DMS114 treated with DMSO at 0.1 percent for 48 hours (cell line): Measurements from ENCODE around the gene DMWD.
"Not testable (repeated sequence)": the region's sequence is repeated elsewhere in the genome, so short reads cannot be mapped to it uniquely, and the experiment has no call there.

Experiments
- DNase-seq: peaks from one replicate; lab custom pipeline; 2025; ENCODE audit not compliant: unreplicated experiment; lab: John Stamatoyannopoulos, UW

DMWD gene

DNA sequence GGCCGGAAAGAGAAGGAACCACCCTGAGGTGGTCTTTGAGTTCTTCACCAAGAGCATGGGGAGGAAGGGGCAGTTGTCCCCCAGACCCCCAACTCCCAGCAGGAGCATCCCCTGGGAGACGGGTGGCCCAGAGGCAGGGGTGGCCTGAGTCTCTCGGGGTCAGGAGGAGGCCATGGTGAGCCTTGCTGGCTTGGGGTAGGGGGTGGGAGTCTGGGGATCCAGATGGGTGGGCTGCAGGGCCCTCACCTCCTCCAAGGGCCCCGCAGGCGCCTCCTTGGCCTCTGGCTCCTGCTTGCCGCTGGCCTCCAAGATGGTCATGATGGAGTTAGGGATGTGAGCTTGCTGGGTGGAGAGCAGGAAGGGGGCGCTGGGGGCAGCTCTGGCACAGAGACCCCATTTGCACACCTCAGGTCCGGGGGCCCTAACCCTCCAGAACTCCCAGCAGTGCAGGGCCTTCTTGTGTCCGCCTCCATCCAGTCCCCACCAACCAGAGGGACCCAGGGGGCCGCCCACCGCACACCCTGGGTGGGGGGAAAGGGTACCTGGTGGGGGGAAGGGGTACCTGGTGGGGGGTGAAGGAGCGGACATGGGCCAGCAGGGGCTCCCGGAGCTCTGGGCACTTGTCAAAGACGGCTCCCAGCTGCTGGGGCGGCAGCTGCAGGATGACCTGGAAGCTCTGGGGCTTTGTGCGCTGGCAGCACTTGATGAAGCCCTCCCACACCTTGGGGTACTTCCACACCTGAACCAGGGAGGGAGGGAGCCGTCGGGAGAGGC, 23.8 kb upstream of the DMWD start:
- no peak for DNase-seq

DNA sequence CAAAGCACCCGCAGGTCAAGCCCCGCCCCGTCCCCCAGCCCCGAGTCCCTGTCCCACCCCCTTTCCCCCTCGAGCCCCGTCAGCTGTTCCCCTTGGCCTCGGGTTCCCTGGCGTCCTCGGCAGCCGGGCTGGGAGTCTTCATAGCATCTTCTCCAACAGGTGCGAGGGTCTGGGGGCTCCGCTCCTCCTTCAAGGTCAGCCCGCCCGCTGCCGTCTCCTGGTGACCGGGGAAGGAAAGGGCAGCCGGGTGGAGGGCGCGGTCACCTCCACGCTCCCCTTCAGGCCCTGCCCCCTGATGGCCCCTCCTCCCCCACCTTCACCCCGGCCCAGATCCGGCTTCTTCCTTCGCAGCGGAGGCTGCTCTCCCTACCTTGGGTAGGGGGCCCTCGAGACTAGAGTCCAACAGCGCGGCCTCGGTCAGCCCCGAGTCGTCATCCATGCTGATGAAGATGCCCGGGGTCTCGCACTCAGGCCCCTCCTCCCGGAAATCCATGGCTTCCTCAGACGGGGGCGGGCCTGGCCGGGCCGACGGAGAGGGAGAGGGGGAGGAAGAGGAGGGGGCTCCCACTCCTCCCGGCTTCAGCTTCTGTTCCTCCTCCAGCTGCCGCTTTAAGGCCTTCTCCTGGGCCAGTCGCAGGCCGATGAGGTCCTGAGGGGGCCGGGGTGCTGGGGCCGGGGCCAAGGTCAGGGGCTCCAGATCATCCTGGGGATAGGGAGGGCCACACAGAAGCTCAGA, 23.0 kb upstream of the DMWD start:
- DNase-seq = no peak

DNA sequence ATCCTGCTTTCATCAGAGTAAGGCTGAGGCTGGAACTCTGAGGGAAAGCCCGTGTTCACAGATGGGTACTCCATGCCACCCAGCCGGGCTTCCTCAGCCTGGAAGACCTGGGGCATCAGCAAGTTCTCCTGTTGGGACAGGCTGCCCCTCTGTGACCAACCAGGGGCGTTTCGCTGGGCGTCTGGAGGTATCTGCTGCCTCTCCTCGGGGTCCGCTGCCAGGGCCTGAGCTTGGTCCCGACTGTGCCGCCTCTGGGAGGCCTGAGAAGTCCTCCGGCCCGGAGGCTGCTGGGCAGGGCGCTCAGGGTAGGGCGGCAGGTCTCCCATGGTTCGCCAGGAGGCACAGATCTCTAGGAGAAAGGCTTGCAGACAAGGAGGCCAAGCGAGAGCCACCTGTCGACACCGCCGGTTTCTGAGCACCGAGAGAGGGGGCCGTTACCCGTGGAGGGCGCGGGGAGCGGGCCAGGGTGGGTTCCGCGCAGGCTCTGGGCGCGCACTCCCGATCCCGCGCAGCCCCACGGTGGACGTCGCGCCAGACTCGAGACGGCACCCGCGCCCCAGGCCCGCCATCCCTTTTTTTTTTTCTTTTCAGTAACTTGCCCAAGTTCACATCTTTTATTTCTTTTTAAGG, 22.3 kb upstream of the DMWD start, which contains the start of gene RSPH6A:
RSPH6A (minus strand) TSS at position 458 of the 630 bp plus-strand sequence; CDS start at position 326, 132 bp downstream.
- DNase-seq = no peak

DNA sequence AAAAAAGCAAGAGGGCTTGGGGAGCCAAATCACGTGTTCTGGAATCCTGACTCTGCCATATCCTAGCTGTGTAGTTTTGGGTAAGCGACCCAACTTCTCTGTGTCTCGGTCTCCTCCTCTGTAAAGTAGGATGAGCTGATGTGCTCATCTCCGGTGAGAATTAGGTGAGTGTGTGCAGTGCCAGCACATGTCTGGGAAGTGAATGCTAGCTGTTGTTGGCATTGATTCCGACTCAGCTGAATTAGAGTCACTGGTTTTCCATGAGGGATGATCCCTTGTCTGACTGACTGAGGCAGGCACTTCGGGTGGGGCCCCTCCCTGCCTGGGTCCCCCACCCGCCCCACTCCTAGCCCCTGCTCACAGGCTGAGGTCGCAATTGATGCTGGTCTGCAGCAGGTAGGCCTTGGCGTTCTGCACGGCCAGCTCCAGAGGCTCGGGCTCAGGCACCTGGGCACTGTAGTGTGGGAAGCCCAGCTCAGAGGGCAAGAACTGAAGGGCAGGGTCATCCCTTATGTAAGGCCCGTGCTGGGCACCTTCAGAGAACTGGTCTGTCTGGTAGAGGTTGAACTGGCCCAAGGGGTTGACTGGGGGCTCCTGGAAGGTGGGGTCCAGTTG, 21.6 kb upstream of the DMWD start:
- no peak for DNase-seq

DNA sequence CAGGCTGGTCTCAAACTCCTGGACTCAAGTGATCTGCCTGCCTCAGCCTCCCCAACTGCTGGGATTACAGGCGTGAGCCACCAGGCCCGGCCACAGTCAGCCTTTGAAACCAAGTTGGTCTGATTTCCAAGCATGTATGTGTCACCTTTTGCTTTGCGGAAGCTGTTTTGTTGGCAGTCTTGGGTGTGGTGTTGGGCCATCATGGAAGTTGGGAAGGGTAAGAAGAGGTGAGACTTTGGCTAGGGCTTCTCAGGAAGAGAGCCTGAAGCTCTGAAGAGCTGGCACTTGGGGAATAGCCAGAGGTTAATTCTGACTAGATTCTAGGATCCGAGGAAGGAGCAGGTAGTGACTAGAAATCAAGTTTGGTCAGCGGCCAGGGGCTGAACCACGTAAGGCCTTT, 19.7 kb upstream of the DMWD start:
- no peak for DNase-seq

DNA sequence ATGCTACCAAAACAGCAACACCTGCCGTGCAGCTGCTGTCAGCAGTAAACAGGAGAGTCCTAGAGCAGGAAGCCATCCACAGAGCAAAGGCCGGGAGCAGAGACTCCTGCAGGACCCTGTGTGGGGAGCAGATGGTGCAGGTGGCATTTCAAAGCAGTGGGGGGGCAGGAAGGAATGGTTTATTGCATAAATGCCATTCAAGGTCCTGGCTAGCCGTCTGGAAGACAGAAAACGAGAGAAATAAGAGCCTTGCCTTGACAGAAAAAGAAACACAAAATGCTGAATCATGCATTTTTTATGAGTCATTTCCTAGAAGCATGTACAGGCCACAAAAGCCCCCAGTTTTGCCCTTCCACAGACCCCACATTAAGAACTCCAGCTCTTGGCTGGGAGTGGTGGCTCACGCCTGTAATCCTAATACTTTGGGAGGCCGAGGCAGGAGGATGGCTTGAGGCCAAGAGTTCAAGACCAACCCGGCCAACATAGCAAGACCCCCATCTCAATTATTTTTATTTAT, 17.1 kb upstream of the DMWD start:
- DNase-seq = no peak

DNA sequence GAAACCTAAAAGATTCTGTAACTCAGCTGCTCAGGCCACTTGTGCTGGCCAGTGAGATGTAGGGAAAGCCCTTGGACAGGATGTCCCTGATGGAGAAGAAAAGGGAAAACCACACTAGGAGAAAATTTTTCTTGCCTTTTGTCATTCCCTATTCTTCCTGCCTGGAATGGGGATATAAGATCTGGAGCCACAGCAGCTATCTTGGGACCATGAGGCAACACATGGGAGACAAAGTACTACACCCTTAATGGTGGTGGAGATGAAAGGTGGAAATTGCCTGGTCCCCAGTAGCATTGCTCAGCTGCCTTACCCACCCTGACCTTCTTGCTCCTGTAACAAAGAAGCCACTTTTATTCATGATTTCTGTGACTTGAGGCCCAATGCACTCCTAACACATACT, 13.1 kb upstream of the DMWD start:
- no peak for DNase-seq

DNA sequence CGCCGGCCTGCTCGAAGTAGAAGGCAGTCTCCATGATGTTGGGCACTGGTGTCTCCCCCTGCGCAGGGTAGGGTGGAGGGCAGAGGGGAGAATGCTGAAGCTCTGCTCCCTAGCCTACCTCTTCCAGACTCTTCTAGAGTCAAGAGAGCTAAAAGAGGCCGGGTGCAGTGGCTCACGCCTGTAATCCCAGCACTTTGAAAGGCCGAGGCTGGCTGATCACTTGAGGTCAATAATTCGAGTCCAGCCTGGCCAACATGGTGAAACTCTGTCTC, 12.2 kb upstream of the DMWD start:
- no peak for DNase-seq

DNA sequence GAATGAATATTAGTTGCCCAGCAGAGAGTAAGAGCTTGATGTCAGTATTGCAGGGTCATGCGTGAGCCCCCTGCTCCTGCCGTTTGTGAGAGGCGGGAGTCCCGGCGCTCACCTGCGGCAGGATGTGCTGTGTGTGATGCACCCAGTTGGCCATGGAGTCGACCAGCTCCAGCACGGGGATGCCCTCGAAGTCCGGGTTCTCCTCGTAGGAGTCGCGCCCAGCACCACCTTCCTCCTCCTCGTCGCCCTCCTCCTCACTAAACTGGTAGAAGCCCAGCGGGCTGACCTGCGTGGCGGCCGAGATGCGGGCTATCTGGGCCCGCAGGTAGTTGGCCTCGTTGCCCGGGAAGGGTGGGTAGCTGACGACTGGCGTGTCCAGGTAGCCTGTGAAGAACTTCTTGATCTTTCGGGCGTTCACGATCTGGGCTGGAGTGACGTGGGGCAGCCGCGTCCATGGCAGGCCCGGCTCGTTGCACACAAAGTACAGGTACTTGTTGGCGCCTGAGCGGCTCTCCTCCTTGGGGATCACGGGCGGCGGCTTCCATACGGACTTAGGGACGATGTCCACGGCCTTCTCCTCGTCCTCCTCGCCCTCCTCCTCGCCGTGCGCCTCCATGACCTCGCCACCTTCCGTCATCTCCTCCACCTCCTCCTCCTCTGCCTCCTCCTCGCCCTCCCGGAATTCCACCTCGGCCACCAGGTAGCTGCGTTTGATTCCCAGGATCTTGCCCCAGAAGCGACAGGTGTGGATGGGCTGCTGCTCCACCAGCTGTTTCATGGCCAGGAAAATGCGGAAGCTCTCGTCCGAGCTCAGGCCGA, 11.7 kb upstream of the DMWD start:
- DNase-seq = no peak

DNA sequence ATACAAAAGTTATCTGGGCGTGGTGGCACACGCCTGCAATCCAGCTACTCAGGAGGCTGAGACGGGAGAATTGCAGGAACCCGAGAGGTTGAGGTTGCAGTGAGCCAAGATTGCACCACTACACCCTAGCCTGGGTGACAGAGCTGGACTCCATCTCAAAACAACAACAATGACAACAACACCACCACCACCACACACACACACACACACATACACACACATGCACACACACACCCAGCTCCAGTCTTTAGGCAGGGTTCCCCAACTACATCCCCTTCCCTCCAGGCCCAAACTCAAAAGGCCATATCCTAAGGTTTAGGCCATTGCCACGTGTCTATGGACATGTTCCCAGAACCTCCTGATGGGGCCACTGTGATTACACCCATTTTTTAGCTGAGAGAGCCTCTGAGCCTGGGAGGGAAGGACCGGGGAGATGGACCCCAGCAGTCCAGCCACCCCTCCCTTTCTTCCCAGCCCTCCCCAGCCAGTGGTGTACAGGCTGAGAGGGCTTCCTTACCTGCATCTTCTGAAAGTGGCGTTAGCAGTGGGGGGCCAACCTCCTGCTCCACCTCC, 9.0 kb upstream of the DMWD start:
- DNase-seq = no peak

DNA sequence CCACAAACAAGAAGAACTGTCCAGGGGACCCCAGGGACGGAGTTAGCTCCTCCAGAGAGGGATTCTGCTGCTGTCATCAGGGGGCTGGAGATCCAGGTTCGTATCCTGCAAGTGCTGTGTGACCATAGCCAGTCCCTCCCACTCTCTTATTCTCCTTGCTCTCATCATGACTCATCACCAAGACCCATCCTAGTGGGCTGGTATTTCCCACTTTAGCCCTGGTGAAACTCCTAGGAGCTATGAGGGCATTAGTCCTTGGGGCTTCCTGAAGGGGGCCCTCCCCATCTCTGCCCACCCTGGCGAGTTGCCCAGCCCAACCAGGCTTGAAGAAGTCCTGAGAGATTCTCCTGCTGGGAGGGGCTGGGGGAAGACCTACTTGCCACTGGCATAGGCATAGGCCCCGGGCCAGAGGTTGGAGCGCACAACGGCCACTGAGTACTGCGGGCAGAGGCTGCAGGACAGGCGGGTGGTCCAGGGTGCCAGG, 7.5 kb upstream of the DMWD start:
- DNase-seq = no peak

DNA sequence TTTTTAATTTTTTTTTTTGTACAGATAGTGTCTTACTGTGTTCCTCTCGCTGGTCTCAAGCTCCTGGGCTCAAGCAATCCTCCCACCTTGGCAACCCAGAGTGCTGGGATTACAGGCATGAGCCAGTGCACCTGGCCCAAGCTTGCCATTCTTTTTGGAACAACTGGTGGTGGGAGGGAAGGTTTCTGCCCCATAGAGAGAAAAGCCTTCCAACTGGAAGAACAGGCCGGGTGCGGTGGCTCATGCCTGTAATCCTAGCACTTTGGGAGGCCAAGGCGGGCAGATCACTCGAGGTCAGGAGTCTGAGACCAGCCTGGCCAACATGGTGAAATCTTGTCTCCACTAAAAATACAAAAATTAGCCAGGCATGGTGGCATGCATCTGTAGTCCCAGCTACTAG, 6.9 kb upstream of the DMWD start:
- not testable (repeated sequence) for DNase-seq

DNA sequence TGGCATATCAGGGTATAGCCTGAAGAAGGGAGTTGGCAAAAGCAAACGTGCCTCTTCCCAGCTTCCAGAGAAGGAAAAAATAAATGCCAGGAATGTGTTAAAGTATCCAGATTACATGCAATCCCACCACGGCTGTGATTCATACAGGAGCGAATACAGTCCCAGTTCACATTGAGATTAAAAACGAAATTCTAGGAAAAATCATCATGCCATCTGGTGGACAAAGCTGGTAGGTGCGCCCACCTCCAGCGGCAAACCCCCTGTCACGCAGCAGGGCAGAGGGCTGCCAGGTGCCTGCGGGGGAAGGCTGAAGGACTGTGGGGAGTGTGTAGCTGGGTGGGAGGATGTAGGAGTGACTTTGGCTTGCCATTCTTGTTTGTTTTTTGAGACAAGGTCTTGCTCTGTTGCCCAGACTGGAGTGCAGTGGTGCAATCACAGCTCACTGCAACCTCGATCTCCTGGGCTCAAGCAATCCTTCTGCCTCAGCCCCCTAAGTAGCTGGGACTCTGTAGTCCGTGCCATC, 6.4 kb upstream of the DMWD start:
- DNase-seq = peak; percentile 50

DNA sequence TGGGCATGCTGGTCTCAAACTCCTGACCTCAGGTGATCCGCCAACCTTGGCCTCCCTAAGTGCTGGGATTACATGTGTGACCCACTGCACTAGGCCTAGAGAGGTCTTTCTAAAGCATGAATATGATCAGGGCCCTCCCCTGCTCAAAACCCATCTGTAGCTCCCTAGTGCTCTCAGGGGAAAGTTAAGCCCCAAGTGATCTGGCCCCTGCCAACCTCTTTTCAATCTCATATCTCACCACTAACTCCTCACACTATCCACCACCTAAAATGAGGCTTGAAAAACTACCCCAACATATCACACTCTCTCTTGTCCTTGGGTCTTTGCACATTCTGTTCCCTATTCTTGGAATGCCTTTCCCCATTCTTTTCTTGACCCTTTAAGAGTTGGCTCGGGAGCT, 2.0 kb upstream of the DMWD start:
- DNase-seq = no peak

DNA sequence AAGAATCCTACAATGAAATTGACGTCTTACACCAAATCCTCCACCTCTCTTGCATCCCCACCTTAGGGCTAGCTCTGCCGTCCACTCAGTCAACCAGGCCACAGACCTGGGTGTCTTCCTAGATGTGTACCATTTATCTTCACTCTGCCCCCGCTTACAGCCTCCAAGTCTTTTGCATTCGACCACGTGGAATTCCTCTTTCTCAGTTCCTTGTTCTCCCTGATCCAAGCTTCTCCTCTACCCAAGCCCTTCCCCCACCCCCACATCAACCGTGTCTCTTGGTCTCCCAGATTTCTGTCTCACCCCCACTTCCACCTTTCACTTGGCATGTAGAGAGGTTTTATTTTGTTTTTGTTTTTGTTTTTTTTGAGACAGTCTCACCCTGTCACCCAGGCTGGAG, 1.2 kb upstream of the DMWD start:
- no peak for DNase-seq

DNA sequence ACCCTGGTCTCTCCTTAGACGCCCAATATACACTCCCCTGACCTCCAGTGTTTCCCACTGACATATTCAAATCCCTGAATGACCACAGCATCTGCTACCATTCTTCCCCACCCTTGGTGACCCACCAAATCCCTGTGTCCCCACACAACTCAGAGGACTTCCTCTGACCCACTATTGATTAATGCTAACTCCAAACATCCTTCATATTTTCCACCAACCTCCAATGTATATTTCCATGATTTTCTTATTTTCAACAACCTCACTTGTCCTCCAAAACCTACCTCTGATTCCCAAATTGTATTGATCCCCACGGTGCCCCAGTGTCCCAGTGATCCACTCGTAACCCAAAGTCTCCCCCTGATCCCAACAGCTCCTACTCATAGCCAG, 526 bp upstream of the DMWD start:
- DNase-seq = no peak

DNA sequence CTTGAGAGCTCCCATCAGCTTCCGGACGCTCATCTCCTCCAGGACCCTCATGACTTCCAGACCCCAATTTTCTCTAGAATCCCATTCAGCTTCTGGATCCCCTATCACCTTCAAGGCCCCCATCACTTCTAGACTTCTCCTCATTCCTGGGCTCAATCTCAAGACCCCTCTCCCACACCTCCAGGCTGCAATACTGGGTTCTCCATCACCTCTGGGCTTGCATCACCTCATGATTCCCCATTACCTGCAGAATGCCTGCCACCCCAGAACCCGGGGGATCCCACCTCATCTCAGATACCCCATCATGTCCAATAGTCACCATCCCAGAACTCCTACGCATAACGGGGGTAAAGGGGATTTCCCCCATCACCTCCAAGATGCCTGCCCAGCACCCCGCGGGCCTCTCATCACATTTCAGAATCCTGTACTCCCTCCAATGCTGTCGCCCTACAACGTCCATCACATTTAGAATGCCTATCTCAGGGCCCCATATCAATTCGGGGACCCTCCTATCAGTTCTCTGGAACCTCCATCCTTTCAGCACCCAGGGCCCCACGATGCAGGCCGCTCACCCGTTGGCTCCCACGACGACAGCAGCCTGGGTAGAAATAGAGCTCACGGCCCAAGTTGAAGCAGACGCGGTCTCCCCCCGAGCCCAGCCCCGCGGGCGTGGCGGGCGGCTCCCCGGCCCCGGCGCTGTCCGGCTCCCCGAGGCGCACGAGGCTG, 738 bp downstream of the DMWD start:
- DNase-seq = no peak

DNA sequence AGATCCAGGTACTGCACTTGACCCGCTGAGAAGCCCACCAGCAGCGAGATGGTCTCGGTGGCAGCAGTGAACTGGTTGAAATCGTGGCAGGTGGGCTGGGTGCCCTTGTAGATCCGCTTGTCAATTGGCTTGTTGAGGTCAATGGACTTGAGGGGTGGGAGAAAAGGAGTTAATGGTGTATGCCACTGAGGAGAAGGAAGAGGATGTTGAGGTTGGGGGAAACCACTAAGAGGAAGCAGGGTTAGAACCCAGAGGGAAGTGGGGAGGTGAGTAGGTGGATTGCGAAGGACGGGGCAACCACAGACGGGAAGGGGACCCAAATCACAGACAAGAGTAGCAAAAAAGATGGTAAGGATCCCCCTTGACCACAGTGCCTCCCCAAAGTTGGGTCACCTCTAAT, 1.7 kb downstream of the DMWD start:
- no peak for DNase-seq

DNA sequence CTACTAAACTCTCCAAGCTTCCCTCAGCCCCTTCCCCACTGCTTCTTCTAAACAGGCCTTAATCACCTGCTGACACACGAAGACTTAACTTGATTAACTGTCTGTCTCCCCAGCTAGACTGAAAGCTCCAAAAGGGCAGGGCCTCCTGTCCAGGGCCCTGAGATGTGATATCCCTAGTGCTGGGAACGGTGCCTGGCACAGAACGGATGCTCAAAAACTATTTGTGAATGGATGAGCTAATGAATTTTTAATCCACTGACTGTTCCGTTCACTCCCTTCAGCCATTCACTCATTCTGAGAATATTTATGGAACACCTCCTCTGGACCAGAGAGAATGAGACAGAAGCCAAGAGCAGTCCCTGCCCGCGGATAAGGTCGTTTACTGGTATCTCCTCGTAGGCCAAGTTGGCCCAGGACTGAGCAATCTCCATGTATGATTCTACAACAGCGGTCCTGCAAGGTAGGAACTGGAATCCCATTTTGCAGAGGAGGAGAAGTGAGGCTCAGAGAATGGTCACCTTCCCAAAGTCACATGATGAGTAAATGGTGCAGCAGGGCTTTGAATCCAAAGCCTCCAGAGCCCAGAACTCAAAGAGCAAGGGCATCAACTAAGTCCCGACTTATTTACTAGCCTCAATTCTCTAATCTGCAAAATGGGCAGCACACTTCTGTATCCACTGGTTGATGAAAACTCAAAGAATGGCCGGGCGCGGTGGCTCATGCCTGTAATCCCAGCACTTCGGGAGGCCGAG, 3.4 kb downstream of the DMWD start:
- DNase-seq = no peak
